HCT116 (cell line): Measurements from ENCODE around the gene IL17RE.
"Not testable (repeated sequence)": the region's sequence is repeated elsewhere in the genome, so short reads cannot be mapped to it uniquely, and the experiment has no call there.

Experiments
- CTCF ChIP-seq, 3 experiments: fragments of 200-600 bp in 1 of 3; sonication (generic) in 1 of 3; IDR thresholded peaks in 2 of 3; conservative IDR thresholded peaks in 1 of 3; 2 replicates each; pipeline ENCODE4 v1.5.1; 2012 to 2017; ENCODE audit warnings: low read depth in 2 of 3, low read length in 2 of 3, antibody characterized with exemption in 1 of 3, borderline replicate concordance in 1 of 3, control low read depth in 1 of 3, mild to moderate bottlenecking in 1 of 3, mixed read lengths in 1 of 3, mixed run types in 1 of 3, moderate library complexity in 1 of 3; ENCODE audit not compliant: insufficient read depth in 1 of 3
- ELF1 ChIP-seq: IDR thresholded peaks from 2 replicates; pipeline ENCODE4 v1.6.1; 2012; ENCODE audit warnings: low read depth, borderline replicate concordance
- EZH2 ChIP-seq: fragments of 200-600 bp; sonication (generic); IDR thresholded peaks from 2 replicates; pipeline ENCODE4 v1.6.1; 2017; ENCODE audit warnings: antibody characterized with exemption, mixed run types
- EZH2phosphoT487 ChIP-seq: fragments of 200-600 bp; IDR thresholded peaks from 2 replicates; pipeline ENCODE4 v1.6.1; 2018; ENCODE audit warnings: antibody characterized with exemption, borderline replicate concordance
- FOSL1 ChIP-seq: IDR thresholded peaks from 2 replicates; pipeline ENCODE4 v1.6.1; 2012; ENCODE audit warnings: low read depth
- MAX ChIP-seq: IDR thresholded peaks from 2 replicates; pipeline ENCODE4 v1.6.1; 2012
- POLR2A ChIP-seq: IDR thresholded peaks from 2 replicates; pipeline ENCODE4 v1.7.0; 2011; ENCODE audit warnings: borderline replicate concordance; ENCODE audit not compliant: insufficient read depth, insufficient read length; ENCODE audit errors: extremely low read depth
- RAD21 ChIP-seq: IDR thresholded peaks from 2 replicates; pipeline ENCODE4 v1.6.1; 2012; ENCODE audit warnings: low read depth, mild to moderate bottlenecking
- TCF7L2 ChIP-seq: IDR thresholded peaks from 2 replicates; pipeline ENCODE4 v1.7.0; 2011; ENCODE audit warnings: borderline replicate concordance, inconsistent platforms; ENCODE audit not compliant: insufficient read depth, insufficient read length; ENCODE audit errors: extremely low read depth
- ZBTB33 ChIP-seq: IDR thresholded peaks from 2 replicates; pipeline ENCODE4 v1.6.1; 2011; ENCODE audit warnings: mild to moderate bottlenecking, low read length, moderate library complexity; ENCODE audit not compliant: insufficient replicate concordance; ENCODE audit errors: extremely low read depth

- TF ChIP-seq CTCF (IDR thresholded peaks at IDR 0.05 in 2 of 3, conservative IDR thresholded peaks at IDR 0.05 in 1 of 3; ENCODE audit: borderline replicate concordance in 1 of 3, insufficient read depth in 1 of 3, low read depth in 2 of 3, low read length in 2 of 3); EZH2phosphoT487; POLR2A; EZH2; RAD21; MAX; ZBTB33; ELF1; TCF7L2: not testable (repeated sequence)
- TF ChIP-seq FOSL1: peak; percentile 63
Measured at GRCh38 chr3:9872067-9872466, 30.6 kb upstream of the IL17RE start.
